NCI-H1930 (cell line): Measurements from ENCODE around the gene ATP11A.

ENCODE experiments used
- DNase-seq, 2 experiments: peaks; one replicate each; lab custom pipeline; 2025; lab: John Stamatoyannopoulos, UW

ATP11A gene

DNA sequence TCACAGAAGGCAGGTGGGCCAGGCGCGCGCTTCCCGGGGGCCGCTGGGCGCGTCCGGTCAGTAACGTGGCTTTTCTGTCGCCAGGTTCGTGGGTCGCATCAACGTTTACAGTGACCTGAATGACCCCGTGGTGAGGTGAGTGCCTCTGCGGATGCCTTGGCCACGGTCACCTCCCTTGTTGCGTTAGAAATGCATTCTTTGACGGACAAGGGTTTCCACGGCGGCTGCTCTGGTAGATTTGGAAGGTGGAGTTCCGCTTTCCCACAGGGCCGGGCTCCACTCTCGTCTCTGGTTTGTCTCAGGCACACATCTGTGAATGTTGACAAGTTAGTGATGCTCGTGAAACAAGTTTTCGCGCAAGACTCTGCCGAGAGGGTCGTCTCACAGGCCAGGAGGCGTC lies 130.0 kb downstream of the ATP11A start:
- DNase-seq = no peak

GRCh38 chr13:112820318-112820717 lies 130.5 kb downstream of the ATP11A start:
- DNase-seq = no peak

DNA sequence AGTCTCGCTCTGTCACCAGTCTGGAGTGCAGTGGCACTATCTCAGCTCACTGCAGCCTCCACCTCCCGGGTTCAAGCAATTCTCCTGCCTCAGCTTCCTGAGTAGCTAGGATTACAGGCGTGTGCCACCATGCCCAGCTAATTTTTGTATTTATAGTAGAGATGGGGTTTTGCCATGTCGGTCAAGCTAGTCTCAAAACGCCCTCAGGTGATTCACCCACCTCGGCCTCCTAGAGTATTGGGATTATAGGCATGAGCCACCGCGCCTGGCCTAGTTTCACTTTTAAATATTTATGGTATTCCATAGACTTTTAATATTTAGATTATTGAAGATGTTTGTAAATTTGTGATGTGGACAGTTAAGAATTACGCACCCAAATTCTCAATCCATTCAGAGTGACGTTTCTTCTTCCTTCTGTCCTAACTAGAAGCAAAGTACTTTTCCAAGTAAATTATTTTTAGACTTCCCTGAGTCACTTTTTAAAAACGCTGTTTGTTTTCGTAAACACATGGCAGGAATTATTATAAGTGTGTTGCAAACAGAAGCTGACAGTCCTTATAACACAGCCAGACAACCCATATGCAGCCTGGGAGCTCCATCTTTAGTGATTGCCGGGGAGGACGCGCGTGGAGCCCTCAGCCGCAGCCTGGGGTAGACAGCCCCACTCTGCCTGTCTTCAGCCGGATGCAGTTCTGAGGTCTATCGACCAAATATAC lies 131.7 kb downstream of the ATP11A start:
- no peak for DNase-seq

- DNase-seq = no peak
Measured at GRCh38 chr13:112822851-112823250, 133.0 kb downstream of the ATP11A start.

GRCh38 chr13:112824429-112824828 lies 134.6 kb downstream of the ATP11A start:
- DNase-seq = no peak

DNA sequence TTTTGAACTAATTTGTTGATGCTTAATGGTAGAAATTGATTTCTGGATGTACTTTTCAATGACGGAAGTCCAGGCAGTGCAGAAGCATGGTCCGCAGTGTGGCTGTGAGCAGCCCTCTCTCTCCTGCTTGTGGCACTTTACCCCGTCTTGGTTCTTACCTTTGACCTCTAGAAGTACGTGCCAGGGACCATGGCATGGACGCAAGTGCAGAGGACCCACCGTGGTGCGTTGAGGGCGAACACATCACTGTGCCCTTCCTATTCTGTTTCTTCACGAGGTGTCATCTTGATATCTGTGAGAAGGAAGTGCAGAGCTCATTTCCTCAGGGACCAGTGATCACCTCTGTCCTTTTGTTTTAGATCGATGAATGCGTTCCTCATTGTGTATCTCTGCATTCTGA lies 135.2 kb downstream of the ATP11A start:
- no peak for DNase-seq

DNA sequence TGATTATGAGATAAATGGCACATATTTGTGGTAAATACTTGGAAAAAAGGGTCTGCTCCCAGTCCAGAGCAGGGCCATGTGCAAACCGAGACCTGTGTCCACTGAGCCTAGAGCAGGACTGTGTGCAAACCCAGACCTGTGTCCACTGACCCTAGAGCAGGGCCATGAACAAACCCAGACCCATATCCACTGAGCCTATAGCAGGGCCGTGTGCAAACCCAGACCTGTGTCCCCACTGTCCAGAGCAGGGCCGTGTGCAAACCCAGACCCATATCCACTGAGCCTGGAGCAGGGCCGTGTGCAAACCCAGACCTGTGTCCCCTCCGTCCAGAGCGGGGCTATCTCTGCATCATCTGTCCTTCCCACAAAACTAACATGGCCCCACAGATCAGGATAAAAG lies 136.0 kb downstream of the ATP11A start:
- no peak for DNase-seq

DNA sequence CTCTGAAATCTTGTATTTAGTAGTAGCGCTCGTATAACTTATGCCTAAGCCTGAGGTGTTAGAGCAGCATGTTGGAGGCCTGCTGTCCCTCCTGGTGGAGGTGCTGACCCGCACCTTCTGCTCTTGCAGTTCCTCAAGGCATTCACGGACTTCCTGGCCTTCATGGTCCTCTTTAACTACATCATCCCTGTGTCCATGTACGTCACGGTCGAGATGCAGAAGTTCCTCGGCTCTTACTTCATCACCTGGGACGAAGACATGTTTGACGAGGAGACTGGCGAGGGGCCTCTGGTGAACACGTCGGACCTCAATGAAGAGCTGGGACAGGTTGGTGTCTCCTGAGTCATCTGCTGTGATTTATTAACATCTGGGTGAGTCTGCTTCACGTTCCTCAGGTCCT lies 136.7 kb downstream of the ATP11A start:
- no peak for DNase-seq

DNA sequence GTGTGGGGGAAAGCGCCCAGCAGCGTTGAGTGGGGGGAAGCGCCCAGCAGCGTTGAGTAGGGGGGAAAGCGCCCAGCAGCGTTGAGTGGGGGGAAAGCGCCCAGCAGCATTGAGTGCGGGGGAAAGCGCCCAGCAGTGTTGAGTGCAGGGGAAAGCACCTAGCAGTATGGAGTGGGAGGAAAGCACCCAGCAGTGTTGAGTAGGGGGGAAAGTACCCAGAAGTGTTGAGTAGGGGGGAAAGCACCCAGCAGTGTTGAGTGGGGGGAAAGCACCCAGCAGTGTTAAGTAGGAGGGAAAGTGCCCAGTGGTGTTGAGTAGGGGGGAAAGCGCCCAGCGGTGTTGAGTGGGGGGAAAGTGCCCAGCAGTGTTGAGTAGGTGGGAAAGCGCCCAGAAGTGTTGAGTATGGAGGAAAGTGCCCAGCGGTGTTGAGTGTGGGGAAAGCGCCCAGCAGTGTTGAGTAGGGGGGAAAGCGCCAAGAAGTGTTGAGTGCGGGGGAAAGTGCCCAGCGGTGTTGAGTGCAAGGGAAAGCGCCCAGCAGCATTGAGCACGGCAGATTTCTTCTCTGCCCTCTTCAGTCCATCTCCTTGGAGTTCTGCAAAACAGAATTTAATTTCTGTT lies 138.4 kb downstream of the ATP11A start:
- no peak for DNase-seq

DNA sequence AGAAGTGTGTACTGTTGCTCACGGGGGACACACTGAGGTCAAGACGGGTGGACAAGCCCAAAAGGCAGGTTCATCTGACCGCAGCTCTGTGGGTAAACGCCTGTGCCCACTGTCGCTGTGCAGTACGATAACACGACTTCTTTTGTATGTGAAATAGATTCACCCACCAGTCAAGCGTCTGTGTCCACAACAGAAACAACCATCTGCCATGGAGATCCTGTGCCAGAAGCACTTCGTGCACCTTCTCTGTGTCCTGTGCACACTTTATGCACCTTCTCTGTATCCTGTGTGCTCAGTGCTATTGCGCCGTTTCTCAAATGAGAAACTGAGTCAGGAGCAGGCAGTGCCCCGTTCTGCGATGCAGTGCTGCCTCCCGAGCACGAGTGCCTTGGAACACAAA lies 138.9 kb downstream of the ATP11A start:
- DNase-seq = no peak

DNA sequence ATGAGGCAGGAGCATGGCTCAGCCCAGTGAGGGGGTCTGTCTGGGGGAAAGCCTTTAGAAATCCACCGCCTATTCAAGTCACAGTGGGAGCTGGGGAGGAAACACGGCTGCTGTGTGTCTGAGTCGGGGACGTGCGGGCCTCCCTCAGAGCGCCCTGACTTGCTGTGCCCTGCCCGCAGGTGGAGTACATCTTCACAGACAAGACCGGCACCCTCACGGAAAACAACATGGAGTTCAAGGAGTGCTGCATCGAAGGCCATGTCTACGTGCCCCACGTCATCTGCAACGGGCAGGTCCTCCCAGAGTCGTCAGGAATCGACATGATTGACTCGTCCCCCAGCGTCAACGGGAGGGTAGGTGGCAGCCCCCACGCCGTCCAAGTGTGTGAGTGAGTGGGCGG lies 141.4 kb downstream of the ATP11A start:
- no peak for DNase-seq

DNA sequence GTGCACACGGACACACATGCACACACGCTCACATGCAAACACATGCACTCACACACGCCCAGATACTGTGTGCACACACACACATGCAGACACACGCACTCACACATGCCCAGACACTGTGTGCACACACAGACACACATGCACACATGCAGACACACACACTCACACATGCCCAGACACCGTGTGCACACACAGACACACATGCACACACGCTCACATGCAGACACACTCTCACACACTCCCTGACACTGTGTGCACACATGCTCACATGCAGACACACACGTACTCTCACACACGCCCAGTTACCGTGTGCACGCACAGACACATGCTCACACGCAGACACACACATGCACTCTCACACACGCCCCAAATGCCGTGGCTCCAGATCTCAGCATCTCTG lies 142.0 kb downstream of the ATP11A start:
- DNase-seq = no peak

GRCh38 chr13:112832811-112833210 lies 143.0 kb downstream of the ATP11A start:
- DNase-seq = no peak

GRCh38 chr13:112833551-112834257 lies 143.9 kb downstream of the ATP11A start:
- no peak for DNase-seq

- DNase-seq = no peak
Measured at GRCh38 chr13:112835344-112835743, 145.5 kb downstream of the ATP11A start.

DNA sequence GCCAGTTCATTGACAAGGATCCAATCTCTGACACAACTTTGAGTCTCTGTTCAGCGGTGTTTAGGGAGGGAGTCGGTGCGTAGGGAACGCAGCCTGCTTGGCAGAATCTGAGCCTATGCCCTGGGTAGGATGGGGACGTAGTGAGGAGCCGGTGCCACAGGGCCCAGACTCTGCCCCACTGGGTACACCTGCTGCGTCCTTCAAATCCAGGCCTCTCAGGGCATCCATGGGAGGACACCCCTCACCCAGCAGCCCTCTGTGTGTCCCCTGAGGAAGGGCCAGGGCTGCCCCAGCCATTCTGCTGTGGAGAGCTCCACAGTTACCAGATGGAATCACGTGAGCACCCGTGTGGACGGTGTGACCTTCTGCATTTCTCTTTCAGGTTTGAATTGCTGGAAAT lies 146.0 kb downstream of the ATP11A start:
- no peak for DNase-seq

GRCh38 chr13:112836940-112837339 lies 147.1 kb downstream of the ATP11A start:
- no peak for DNase-seq

- no peak for DNase-seq
Measured at GRCh38 chr13:112837371-112838037, 147.7 kb downstream of the ATP11A start.

DNA sequence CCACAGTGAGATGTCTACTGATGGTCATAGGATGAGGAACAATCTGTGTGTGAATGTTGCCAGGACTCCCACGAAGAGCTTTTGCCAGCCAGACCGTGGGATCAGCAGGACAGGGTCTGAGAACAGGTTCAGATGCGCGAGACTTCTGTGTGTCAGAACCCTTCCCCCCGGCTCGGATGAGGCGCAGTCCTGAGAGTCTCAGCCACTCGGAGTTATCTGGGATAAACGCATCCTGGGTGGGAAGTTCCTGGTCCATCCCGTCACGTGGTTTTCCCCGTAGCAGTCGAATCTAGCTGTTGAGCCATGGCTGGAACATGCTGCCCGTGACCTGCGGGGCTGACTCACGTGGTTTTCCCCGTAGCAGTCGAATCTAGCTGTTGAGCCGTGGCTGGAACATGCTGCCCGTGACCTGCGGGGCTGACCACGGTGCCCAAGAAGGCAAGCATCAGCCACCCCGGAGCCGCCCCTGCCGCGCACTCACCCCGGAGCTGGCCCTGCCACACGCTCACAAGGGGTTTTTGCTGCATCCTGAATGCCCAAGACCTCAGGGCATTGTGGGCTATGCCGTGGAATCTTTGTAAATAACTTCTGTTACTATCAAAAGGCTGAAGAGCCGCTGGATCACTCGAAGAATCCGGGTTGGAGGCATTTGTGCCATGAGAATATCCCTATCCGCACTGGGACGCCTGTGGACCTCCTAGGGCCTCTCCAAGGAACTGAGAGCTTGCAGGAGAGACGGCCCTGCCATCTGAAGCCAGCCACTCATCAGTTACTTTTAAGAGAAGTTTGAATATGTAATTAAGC lies 148.4 kb downstream of the ATP11A start:
- DNase-seq = no peak

DNA sequence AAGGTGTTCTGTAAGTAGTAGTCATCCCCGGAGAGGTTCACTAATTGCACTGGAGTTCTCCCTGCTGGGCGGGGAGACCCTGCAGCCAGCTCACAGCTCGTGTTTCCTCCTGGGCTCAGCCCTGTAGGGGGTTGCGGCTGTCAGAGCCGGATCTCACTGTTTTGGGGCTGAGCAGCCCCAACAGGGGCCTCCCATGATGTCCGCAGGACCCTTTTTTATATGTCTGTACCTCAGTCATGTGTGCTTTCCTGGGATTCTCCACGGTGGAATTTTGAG lies 148.9 kb downstream of the ATP11A start:
- no peak for DNase-seq

DNA sequence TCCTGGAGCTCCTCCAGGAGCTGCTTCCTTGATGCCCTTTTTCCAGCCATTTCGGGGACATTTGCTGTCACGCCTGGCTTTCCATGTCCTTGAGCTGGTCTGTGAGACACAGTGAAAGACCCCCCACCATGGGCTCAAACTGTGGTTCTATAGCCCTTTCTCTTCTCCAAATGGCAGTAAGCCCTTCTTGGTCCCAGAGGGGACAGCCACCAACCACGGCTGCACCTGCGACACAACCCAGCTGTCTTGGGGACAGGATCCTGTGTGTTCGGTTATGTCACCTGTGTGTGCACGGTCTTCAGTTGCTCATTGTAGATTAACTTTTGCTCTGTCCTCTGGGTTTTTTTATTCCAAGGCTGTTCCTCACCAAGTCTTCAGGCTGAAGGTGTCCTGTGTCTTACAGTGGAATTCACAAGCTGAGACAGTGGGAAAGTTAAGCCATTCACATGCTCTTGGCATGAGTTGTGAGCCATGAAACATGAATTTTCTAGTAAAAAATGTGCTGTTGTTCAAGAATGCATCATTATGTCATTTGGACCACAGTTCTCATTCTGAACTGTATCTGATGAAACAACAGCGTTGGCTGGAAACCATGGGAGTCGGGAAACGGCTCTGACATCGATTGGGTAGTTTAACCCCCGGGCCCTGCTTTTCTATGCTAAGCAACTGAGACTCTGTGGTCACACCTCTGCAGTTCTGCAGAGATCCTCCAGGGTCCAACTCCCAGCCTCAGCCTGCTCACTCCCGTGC lies 149.7 kb downstream of the ATP11A start:
- DNase-seq = no peak
